GM23248 (cell line): Measurements from ENCODE around the gene BFSP1. TPM values are rescaled to one million over a fixed set of nuclear protein-coding genes. Genes with fewer than 3 reads are reported as not detected.

Experiments
- DNase-seq: peaks from one replicate; pipeline ENCODE4 v3.0.0-alpha.2; 2015
- H2AFZ ChIP-seq: fragments of 200-600 bp; sonication (generic); 2 replicates; pipeline ENCODE4 v1.6.1; 2016; ENCODE audit warnings: antibody characterized with exemption
- H3F3A ChIP-seq: fragments of 200-600 bp; sonication (generic); 2 replicates; pipeline ENCODE4 v1.6.1; 2016; ENCODE audit warnings: mild to moderate bottlenecking, antibody characterized with exemption, mixed run types; ENCODE audit not compliant: insufficient read depth
- H3K27ac ChIP-seq: fragments of 200-600 bp; sonication (generic); 2 replicates; pipeline ENCODE4 v1.5.1; 2016; ENCODE audit warnings: mild to moderate bottlenecking
- H3K27me3 ChIP-seq: fragments of 200-600 bp; sonication (generic); replicated peaks from 2 replicates; pipeline ENCODE4 v1.6.1; 2016; ENCODE audit warnings: mild to moderate bottlenecking; ENCODE audit not compliant: insufficient read depth
- H3K36me3 ChIP-seq: fragments of 200-600 bp; sonication (generic); 2 replicates; pipeline ENCODE4 v1.6.1; 2016; ENCODE audit warnings: low read depth, mild to moderate bottlenecking
- H3K4me1 ChIP-seq: fragments of 200-600 bp; sonication (generic); 2 replicates; pipeline ENCODE4 v1.6.1; 2016; ENCODE audit warnings: mild to moderate bottlenecking; ENCODE audit not compliant: insufficient read depth
- H3K4me2 ChIP-seq: fragments of 200-600 bp; sonication (generic); one replicate; pipeline ENCODE4 v1.6.1; 2016; ENCODE audit warnings: mild to moderate bottlenecking; ENCODE audit not compliant: unreplicated experiment
- H3K4me3 ChIP-seq: fragments of 200-600 bp; sonication (generic); 2 replicates; pipeline ENCODE4 v1.5.1; 2016; ENCODE audit warnings: mild to moderate bottlenecking
- H3K79me2 ChIP-seq: fragments of 200-600 bp; sonication (generic); 2 replicates; pipeline ENCODE4 v1.6.1; 2016; ENCODE audit warnings: mild to moderate bottlenecking; ENCODE audit not compliant: insufficient read depth
- H3K9ac ChIP-seq: fragments of 200-600 bp; sonication (generic); 2 replicates; pipeline ENCODE4 v1.6.1; 2016; ENCODE audit warnings: mild to moderate bottlenecking
- H3K9me2 ChIP-seq: fragments of 200-600 bp; sonication (generic); 2 replicates; pipeline ENCODE4 v1.6.1; 2016; ENCODE audit warnings: mixed run types, mild to moderate bottlenecking, moderate library complexity; ENCODE audit not compliant: insufficient read depth
- H3K9me3 ChIP-seq: fragments of 200-600 bp; sonication (generic); one replicate; pipeline ENCODE4 v1.6.1; 2017; ENCODE audit warnings: low read depth
- H4K20me1 ChIP-seq: fragments of 200-600 bp; sonication (generic); 2 replicates; pipeline ENCODE4 v1.6.0; 2016; ENCODE audit not compliant: insufficient read depth
- EZH2 ChIP-seq: fragments of 200-600 bp; sonication (generic); IDR thresholded peaks from 2 replicates; pipeline ENCODE4 v1.6.1; 2018; ENCODE audit warnings: antibody characterized with exemption, mild to moderate bottlenecking; ENCODE audit not compliant: insufficient read depth, poor library complexity, severe bottlenecking
- EZH2phosphoT487 ChIP-seq: fragments of 200-600 bp; sonication (generic); IDR thresholded peaks from 2 replicates; pipeline ENCODE4 v1.6.1; 2018; ENCODE audit warnings: antibody characterized with exemption, moderate library complexity, mild to moderate bottlenecking, low read depth; ENCODE audit not compliant: insufficient read depth
- WGBS, 2 experiments: methylation state at CpG; one replicate each; pipeline ENCODE4 v1.1.6; 2015 to 2017; ENCODE audit warnings: low lambda C conversion rate in 2 of 2, low coverage in 1 of 2; ENCODE audit errors: missing lambda C conversion rate in 2 of 2; 5-methylcytosine and 5-hydroxymethylcytosine counted together
- in situ Hi-C: fragments of 300-500 bp; cut with MboI; formaldehyde crosslinking; loops from 2 replicates; pipeline ENCODE4 v1.15.0; 2020
- polyA plus RNA-seq: library from polyadenylated mRNA; unstranded; fragments of >200 nt; fragmentation: Nextera tagmentation; extraction: Ambion mirVana; gene quantifications from 2 replicates; pipeline ENCODE4 v1.2.1, GENCODE V29; 2016
- total RNA-seq: library from RNA; depleted of rRNA; stranded (reverse); fragments of >200 nt; shearing (Covaris generic); gene quantifications from 2 replicates; pipeline ENCODE4 v1.2.3, GENCODE V29; 2014

The BFSP1 gene
- total and polyA plus RNA-seq, 2 experiments from 2014 or later = 0.28 to 0.32 TPM

DNA sequence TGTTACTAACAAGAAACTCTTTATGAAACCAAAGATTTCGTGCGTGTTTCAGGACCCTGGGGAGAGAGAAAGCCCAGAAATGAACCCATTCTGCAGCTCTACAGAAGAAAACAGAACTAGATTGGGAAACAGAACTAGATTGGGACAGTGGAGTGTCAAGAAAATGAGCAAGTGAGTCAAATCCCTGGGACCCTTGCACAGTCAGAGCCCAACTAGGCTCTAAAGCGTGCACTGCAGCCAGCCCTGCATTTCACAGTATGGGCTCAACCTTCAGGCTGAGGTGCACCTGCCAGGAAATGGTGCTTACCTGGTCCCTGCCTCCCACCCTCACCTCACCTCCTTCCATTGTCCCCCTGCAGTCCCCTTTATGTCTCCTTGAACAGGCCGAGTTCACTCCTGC is 39.7 kb downstream of the BFSP1 start:
- Histone ChIP-seq H2AFZ (no peak overlapping the region), H3F3A (no peaks in the 10 kb centered on the region), H3K27me3 (peaks cover 10% of the 10 kb centered on the region), H3K36me3 (no peaks in the 10 kb centered on the region), H3K4me3 (no peak overlapping the region), H3K4me1 (no peaks in the 10 kb centered on the region), H3K9ac (no peak overlapping the region), H3K4me2 (no peak overlapping the region), H3K79me2 (no peaks in the 10 kb centered on the region), H3K9me3 (no peaks in the 10 kb centered on the region), H3K9me2 (no peaks in the 10 kb centered on the region), H4K20me1 (no peaks in the 10 kb centered on the region), H3K27ac (no peak overlapping the region)
- WGBS, 2 experiments = 70 to 76% methylated on average over 4 of the region's 4 CpGs
- in situ Hi-C loops = no loop called here
- DNase-seq = no peak
- TF ChIP-seq EZH2phosphoT487 (no peak), EZH2 (no peak)

DNA sequence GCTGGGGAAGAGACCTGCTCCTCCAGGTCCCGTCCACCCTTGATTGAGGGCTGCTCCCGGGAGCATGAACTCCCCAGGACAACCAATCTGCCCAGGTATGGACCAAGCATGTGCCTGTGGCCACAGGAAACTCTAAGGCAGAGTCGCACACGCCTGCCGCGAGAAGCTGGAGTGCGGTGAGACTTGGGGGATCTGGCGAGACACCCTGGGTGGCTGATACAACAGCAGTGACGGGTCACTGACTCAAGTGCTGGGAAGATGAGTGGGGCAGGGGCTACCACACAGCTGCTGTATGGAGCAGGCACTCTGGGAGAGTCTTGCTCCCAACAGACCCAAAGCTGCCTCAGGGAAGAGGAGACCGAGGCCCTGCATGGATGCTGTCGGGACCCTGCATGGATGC is 40.1 kb downstream of the BFSP1 start:
- H2AFZ ChIP-seq = no peak overlapping the region
- H3F3A ChIP-seq = no peaks in the 10 kb centered on the region
- H3K27me3 ChIP-seq = peaks cover 13% of the 10 kb centered on the region
- no peak overlapping the region for H3K4me2 ChIP-seq
- H3K4me1 ChIP-seq = no peaks in the 10 kb centered on the region
- no peaks in the 10 kb centered on the region for H4K20me1 ChIP-seq
- no peak overlapping the region for H3K27ac ChIP-seq
- DNase-seq = no peak
- TF ChIP-seq EZH2phosphoT487 (no peak), EZH2 (no peak)
- no peak overlapping the region for H3K9ac ChIP-seq
- in situ Hi-C loops = no loop called here
- 66 to 71% methylated on average over 11 of the region's 11 CpGs for WGBS, 2 experiments
- no peaks in the 10 kb centered on the region for H3K36me3 ChIP-seq
- H3K4me3 ChIP-seq = no peak overlapping the region
- H3K9me2 ChIP-seq = no peaks in the 10 kb centered on the region
- no peaks in the 10 kb centered on the region for H3K9me3 ChIP-seq
- H3K79me2 ChIP-seq = no peaks in the 10 kb centered on the region

DNA sequence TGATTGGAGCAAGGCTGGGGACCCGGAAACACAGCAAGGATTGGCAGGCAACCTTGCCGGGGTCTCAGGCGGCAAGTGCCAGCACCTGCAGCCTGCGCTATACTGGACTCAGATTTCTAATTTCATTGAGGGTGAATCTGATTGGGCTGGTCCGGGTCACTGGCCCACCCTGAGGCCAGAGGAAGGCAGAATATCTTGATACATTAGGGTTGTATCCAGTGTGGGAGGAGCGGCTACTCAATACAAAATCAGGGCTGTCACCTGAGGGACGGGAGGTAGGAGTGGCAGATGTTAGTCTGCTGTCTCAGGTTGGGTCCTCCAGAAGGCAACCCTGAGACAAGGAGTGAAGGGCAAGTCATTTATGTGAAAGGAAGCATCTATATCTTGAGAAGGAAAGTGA is 40.7 kb downstream of the BFSP1 start:
- no peak for DNase-seq
- WGBS, 2 experiments = 61 to 67% methylated on average over 7 of the region's 7 CpGs

DNA sequence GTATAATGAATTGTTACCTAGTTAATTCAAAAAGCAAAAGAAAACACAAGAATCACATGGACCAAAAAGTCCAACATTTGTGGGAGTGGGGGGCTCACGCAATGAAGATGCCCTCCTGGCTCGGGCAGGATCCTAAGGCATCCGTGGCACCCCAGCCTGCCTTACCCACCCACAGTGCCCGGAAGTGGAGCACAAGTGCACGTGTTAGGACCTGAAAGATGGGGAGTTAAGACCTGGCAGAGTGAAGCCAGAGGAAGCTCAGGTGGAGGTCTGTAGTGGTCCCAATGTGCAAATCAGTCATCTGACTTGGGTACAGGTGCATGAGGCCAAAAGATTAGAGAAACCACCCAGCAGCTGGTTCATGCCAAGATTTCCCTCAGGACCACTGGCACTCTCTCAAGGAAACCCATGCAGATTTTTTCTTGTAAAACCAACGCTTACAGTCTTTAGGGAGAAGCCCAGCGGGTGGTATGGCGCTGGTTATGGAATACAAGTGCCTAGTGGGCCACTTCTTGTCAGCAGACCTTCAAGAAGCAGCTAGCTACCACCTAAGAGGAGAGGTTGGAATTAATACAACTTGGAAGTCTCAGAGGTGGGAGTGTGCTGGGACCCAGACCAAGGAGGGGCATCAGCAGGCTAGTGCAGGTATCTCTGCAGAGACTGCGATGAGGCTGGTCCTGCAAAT is 42.1 kb downstream of the BFSP1 start:
- no peaks in the 10 kb centered on the region for H3K36me3 ChIP-seq
- no peaks in the 10 kb centered on the region for H3K9me3 ChIP-seq
- H3F3A ChIP-seq = no peaks in the 10 kb centered on the region
- no peak overlapping the region for H3K9ac ChIP-seq
- H3K4me1 ChIP-seq = no peaks in the 10 kb centered on the region
- H3K9me2 ChIP-seq = no peaks in the 10 kb centered on the region
- 46% methylated on average over 9 of the region's 9 CpGs for WGBS, 2 experiments
- H2AFZ ChIP-seq = no peak overlapping the region
- H3K27me3 ChIP-seq = peaks cover 18% of the 10 kb centered on the region
- H3K4me3 ChIP-seq = no peak overlapping the region
- TF ChIP-seq EZH2 (no peak), EZH2phosphoT487 (no peak)
- H3K79me2 ChIP-seq = no peaks in the 10 kb centered on the region
- DNase-seq = no peak
- no peak overlapping the region for H3K27ac ChIP-seq
- no peak overlapping the region for H3K4me2 ChIP-seq
- H4K20me1 ChIP-seq = no peaks in the 10 kb centered on the region
- in situ Hi-C loops = no loop called here

More for the DNA sequence above, 40.7 kb downstream of the BFSP1 start:
- Histone ChIP-seq H3K9me2 (no peaks in the 10 kb centered on the region), H3F3A (no peaks in the 10 kb centered on the region), H4K20me1 (no peaks in the 10 kb centered on the region), H3K27ac (no peak overlapping the region), H3K4me1 (no peaks in the 10 kb centered on the region), H3K9me3 (no peaks in the 10 kb centered on the region), H3K9ac (no peak overlapping the region), H3K36me3 (no peaks in the 10 kb centered on the region), H3K79me2 (no peaks in the 10 kb centered on the region), H3K4me2 (no peak overlapping the region), H2AFZ (no peak overlapping the region), H3K4me3 (no peak overlapping the region), H3K27me3 (peaks cover 18% of the 10 kb centered on the region)
- TF ChIP-seq EZH2phosphoT487 = no peak
- TF ChIP-seq EZH2 = no peak
- in situ Hi-C loops = no loop called here
